Osteoblast (primary cell): Measurements from ENCODE around the gene LILRB5. TPM values are rescaled to one million over a fixed set of nuclear protein-coding genes. Genes with fewer than 3 reads are reported as not detected.
A peak's percentile ranks its signal among the peaks of the same experiment; 100 is the strongest.

Experiments
- DNase-seq: peaks from one replicate; pipeline ENCODE4 v3.0.0; 2011; ENCODE audit warnings: low spot score, mixed read lengths; ENCODE audit not compliant: insufficient read length; ENCODE audit errors: missing footprints
- H2AFZ ChIP-seq: 2 replicates; pipeline ENCODE4 v1.6.0; 2011; ENCODE audit warnings: mild to moderate bottlenecking, low read length
- H3K27ac ChIP-seq: 2 replicates; pipeline ENCODE4 v1.5.1; 2011; ENCODE audit warnings: mild to moderate bottlenecking, low read depth, low read length, moderate library complexity
- H3K27me3 ChIP-seq: 2 replicates; pipeline ENCODE4 v1.6.0; 2012; ENCODE audit warnings: mild to moderate bottlenecking, control low read depth, inconsistent platforms, low read length, moderate library complexity; ENCODE audit not compliant: insufficient read depth
- H3K36me3 ChIP-seq: 2 replicates; pipeline ENCODE4 v1.5.1; 2011; ENCODE audit warnings: mild to moderate bottlenecking, low read length, control low read depth, moderate library complexity; ENCODE audit not compliant: insufficient read depth
- H3K4me1 ChIP-seq: 2 replicates; pipeline ENCODE4 v1.5.1; 2011; ENCODE audit warnings: mild to moderate bottlenecking, low read length, control low read depth, moderate library complexity; ENCODE audit not compliant: insufficient read depth
- H3K4me2 ChIP-seq: 2 replicates; pipeline ENCODE4 v1.6.0; 2011; ENCODE audit warnings: mild to moderate bottlenecking, low read length; ENCODE audit not compliant: insufficient read depth
- H3K4me3 ChIP-seq: fragments of 200-600 bp; sonication (generic); 3 replicates; pipeline ENCODE4 v1.5.1; 2012; ENCODE audit warnings: mild to moderate bottlenecking, low read length, inconsistent platforms; ENCODE audit not compliant: insufficient read depth
- H3K79me2 ChIP-seq: 2 replicates; pipeline ENCODE4 v1.6.0; 2012; ENCODE audit warnings: mild to moderate bottlenecking, low read length, control low read depth, inconsistent platforms; ENCODE audit not compliant: insufficient read depth
- H3K9me3 ChIP-seq: 2 replicates; pipeline ENCODE4 v1.5.1; 2011; ENCODE audit warnings: low read depth, low read length, control low read depth
- H4K20me1 ChIP-seq: 2 replicates; pipeline ENCODE4 v1.6.0; 2012; ENCODE audit warnings: mild to moderate bottlenecking, low read length, control low read depth; ENCODE audit not compliant: insufficient read depth
- total RNA-seq: library from RNA; depleted of rRNA; stranded (reverse); fragments of >200 nt; gene quantifications from 2 replicates; pipeline ENCODE4 v1.2.3, GENCODE V29; 2012
- TF ChIP-seq, protein P1 (sequence below): IDR thresholded peaks from 2 replicates; pipeline ENCODE4 v1.5.1; 2011; ENCODE audit warnings: mild to moderate bottlenecking, low read depth, low read length, moderate library complexity; ENCODE audit errors: extremely low read depth

LILRB5 gene
- total RNA-seq, 1 donor = not detected

DNA sequence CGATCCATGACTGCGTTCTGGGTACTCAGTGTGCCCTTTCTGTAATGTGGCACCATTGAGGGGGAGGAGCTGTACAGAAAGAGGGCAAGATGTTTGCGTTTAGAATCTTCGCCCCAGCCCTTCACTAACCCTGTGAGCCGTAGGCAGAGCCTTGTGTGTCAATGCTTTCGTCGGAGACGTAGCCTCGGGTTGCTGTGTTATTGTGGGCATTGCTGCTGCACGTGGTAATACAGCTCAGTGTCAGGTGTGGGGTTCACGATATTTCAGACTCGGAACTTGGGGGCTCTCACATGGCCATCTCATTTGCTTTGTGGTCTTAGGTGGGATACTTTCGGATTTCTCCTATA lies 50.3 kb downstream of the LILRB5 start:
- Histone ChIP-seq H4K20me1 (peaks cover 93% of the 10 kb centered on the region), H3K27ac (no peak overlapping the region), H3K4me3 (no peak overlapping the region), H3K36me3 (peaks cover 69% of the 10 kb centered on the region), H3K27me3 (no peaks in the 10 kb centered on the region), H3K4me1 (peaks cover 82% of the 10 kb centered on the region), H2AFZ (no peak overlapping the region), H3K9me3 (no peaks in the 10 kb centered on the region), H3K79me2 (peaks cover 76% of the 10 kb centered on the region), H3K4me2 (no peak overlapping the region)
- TF ChIP-seq, protein P1, sequence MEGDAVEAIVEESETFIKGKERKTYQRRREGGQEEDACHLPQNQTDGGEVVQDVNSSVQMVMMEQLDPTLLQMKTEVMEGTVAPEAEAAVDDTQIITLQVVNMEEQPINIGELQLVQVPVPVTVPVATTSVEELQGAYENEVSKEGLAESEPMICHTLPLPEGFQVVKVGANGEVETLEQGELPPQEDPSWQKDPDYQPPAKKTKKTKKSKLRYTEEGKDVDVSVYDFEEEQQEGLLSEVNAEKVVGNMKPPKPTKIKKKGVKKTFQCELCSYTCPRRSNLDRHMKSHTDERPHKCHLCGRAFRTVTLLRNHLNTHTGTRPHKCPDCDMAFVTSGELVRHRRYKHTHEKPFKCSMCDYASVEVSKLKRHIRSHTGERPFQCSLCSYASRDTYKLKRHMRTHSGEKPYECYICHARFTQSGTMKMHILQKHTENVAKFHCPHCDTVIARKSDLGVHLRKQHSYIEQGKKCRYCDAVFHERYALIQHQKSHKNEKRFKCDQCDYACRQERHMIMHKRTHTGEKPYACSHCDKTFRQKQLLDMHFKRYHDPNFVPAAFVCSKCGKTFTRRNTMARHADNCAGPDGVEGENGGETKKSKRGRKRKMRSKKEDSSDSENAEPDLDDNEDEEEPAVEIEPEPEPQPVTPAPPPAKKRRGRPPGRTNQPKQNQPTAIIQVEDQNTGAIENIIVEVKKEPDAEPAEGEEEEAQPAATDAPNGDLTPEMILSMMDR = no peak
- DNase-seq = no peak

DNA sequence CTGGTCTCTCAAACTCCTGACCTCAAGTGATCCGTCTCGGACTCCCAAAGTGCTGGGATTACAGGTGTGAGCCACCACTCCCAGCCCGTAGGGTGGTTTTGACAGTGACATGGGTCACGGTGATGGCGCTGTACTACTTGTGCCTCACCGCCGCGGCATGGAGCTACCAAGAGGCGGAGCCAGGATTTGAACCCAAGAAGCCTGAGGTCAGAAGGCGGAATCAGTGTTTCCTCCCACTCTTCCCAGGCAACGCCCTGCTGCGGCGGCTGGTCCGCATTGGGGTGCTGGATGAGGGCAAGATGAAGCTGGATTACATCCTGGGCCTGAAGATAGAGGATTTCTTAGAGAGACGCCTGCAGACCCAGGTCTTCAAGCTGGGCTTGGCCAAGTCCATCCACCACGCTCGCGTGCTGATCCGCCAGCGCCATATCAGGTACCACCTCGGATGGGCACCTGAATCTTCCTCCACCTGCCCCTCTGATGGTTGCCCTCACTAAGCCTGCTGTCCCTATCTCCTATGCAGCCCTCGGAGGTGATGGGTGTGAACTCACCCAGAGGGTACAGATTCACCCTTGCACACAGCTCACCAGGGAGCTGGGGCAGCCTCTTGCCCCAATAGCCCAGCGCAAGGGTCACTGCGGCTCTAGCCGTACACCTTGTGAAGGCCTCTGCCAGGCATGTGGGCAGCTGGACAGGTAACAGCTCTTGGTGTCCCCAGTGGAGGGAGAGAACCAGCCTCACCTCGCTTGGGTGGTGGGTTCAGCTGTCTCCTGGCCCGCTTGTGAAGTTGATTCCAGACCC lies 50.8 kb downstream of the LILRB5 start:
- peaks cover 74% of the 10 kb centered on the region for H3K36me3 ChIP-seq

DNA sequence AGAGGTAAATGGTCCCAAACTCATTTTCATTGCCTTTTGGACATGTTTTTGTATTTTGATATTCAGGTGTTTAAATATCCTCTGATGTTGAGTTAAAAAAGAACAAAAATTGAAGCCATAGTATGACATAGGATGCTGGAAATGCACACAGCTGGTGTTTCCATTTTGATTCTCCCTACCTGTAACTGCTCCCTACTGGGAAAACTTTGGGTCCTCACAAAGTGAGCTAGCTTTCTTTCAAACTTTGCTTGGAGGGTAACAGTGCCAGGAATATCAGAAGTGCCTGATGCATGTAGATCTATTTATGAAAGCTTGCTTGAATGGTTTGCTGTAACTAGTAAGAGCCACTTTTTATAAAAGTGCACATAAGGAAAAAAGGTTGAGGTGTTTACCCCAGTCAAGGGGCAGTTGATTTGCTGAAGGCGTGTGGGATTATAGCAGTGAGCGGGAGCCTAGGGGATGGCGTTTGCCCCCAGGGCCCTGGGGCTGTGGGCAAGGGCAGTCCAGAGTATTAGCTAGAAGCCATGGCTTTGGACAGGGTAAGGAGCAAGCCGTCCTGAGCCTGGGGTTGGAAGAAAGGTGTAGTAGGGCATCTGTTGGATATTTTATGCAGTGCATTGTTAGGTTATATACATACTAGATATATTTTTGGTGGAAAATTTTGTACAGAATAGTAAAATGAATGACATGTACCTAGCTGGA lies 52.2 kb downstream of the LILRB5 start:
- Histone ChIP-seq H3K9me3 (no peaks in the 10 kb centered on the region), H4K20me1 (peaks cover 89% of the 10 kb centered on the region), H2AFZ (no peak overlapping the region), H3K27me3 (no peaks in the 10 kb centered on the region), H3K4me1 (peaks cover 76% of the 10 kb centered on the region), H3K27ac (no peak overlapping the region), H3K4me3 (no peak overlapping the region), H3K79me2 (peaks cover 80% of the 10 kb centered on the region), H3K4me2 (peak overlapping the region; percentile 100), H3K36me3 (peaks cover 75% of the 10 kb centered on the region)
- TF ChIP-seq, protein P1 = no peak
- DNase-seq = peak; percentile 39

More for the DNA sequence above, 50.8 kb downstream of the LILRB5 start:
- no peak overlapping the region for H3K27ac ChIP-seq
- no peak overlapping the region for H2AFZ ChIP-seq
- TF ChIP-seq, protein P1 = no peak
- DNase-seq = peak; percentile 8
- H4K20me1 ChIP-seq = peaks cover 96% of the 10 kb centered on the region
- H3K27me3 ChIP-seq = no peaks in the 10 kb centered on the region
- no peaks in the 10 kb centered on the region for H3K9me3 ChIP-seq
- no peak overlapping the region for H3K4me2 ChIP-seq
- H3K4me3 ChIP-seq = no peak overlapping the region
- peaks cover 87% of the 10 kb centered on the region for H3K4me1 ChIP-seq
- peaks cover 80% of the 10 kb centered on the region for H3K79me2 ChIP-seq

DNA sequence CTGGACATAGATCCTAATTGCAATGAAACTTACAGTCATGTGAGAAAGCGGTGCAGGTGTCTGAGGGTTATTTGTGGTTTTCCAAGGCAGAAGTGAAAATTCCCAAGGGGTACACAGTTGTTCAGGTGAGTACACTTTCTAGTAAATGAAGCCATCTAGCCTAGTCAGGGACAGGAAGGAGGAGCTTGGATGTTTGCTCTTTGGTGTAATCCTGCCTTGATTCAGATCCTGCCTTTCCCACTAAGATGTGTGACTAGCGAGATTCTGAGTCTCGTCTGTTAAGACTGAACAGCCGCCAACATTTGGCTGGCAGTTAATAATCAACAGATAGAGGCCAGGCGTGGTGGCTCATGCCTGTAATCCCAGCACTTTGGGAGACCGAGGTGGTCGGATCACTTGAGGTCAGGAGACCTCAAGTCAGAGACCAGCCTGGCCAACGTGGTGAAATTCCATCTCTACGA lies 53.9 kb downstream of the LILRB5 start:
- Histone ChIP-seq H3K4me2 (peak overlapping the region; percentile 100), H3K79me2 (peaks cover 75% of the 10 kb centered on the region), H3K4me3 (peak overlapping the region; percentile 97), H3K36me3 (peaks cover 70% of the 10 kb centered on the region), H3K4me1 (peaks cover 58% of the 10 kb centered on the region), H3K9me3 (no peaks in the 10 kb centered on the region), H2AFZ (no peak overlapping the region), H3K27ac (peak overlapping the region; percentile 100), H3K27me3 (no peaks in the 10 kb centered on the region), H4K20me1 (peaks cover 73% of the 10 kb centered on the region)
- no peak for DNase-seq
- TF ChIP-seq, protein P1 = no peak
